ENCODE data around the gene AKNA.

The AKNA gene, protein sequence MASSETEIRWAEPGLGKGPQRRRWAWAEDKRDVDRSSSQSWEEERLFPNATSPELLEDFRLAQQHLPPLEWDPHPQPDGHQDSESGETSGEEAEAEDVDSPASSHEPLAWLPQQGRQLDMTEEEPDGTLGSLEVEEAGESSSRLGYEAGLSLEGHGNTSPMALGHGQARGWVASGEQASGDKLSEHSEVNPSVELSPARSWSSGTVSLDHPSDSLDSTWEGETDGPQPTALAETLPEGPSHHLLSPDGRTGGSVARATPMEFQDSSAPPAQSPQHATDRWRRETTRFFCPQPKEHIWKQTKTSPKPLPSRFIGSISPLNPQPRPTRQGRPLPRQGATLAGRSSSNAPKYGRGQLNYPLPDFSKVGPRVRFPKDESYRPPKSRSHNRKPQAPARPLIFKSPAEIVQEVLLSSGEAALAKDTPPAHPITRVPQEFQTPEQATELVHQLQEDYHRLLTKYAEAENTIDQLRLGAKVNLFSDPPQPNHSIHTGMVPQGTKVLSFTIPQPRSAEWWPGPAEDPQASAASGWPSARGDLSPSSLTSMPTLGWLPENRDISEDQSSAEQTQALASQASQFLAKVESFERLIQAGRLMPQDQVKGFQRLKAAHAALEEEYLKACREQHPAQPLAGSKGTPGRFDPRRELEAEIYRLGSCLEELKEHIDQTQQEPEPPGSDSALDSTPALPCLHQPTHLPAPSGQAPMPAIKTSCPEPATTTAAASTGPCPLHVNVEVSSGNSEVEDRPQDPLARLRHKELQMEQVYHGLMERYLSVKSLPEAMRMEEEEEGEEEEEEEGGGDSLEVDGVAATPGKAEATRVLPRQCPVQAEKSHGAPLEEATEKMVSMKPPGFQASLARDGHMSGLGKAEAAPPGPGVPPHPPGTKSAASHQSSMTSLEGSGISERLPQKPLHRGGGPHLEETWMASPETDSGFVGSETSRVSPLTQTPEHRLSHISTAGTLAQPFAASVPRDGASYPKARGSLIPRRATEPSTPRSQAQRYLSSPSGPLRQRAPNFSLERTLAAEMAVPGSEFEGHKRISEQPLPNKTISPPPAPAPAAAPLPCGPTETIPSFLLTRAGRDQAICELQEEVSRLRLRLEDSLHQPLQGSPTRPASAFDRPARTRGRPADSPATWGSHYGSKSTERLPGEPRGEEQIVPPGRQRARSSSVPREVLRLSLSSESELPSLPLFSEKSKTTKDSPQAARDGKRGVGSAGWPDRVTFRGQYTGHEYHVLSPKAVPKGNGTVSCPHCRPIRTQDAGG (N-terminal part only)

DNA sequence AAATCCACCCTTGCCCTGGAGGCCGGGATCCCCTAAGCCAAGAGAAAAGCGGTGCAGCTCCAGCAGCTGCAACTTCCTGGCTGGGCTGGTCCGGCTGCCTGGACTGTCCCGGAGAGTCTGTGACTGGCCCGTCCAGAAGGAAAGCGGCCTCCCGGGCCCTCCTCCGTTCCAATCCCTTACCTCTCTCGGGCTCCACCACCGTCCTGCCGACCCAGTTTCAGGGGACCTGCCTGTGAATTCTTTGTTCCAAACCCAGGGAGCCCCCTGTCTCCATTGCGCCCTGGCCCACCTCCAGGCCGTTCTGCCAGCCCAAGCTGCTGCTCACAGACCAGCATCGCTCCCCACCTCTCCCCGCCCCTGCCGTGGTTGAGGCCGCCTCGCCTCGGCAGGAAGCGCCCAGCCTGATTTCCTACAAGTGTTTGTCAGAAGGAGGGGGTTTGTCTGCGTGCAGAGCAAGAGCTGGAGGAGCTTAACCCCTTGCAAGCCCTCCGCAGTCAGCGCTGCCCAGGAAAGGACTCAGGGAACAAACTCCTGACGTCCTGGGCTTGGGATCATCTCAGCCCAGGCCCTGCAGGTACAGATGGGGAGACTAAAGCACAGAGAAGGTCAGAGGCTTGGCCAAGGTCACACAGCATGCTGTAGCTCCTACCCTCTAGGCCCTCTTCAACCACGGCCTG, at the start of gene AKNA:
TSS of gene AKNA (minus strand) at position 303 of the 677 bp plus-strand sequence. CDS start 6,649 bp downstream, outside the sequence.
- DNase-seq (ENCODE audit: extremely low read depth in 1 of 2, low read depth in 1 of 2) = peak; percentile 73 to 77

DNA sequence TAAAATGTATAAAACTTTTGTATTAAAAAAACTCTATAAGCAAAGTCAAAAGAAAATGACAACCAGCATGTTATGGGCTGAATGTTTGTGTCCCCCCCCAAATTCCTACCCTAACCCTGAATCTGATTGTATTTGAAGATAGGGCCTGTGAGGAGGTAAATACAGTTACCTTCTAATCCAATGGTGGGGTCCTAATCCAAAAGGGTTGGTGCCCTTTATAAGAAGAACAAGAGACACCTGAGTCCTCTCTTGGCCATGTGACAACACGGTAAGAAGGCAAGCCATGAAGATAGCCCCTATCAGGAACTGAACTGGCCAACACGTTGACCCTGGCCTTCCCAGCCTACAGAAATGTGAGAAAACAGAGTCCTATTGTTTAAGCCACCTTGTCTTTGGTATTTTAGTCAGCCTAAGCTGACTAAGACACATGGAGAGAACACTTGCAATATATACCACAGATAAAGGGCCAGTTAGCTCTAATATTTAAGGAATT, 49.7 kb upstream of the AKNA start:
- no peak for DNase-seq (ENCODE audit: extremely low read depth in 1 of 2, low read depth in 1 of 2)

DNA sequence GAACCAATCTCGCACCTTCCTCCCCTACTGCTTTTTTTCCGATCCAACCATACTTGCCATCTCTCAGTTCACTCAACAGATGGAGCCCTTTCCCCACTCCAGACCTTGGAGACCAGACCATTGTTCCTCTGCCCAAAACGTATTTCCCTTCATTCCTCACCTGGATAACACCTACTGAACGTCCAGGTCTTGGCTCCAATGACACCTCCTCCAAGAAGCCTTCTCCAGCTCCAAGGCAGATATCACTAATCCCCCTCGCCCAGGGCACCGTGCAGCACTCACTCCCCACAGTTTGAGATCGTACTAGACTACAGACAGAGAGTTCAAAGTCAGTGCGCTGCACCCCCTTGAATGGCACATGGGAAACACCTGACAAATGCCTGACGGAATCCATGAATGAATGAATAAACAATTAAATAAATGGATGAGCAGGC, 47.1 kb upstream of the AKNA start:
- no peak for DNase-seq (ENCODE audit: extremely low read depth in 1 of 2, low read depth in 1 of 2)

DNA sequence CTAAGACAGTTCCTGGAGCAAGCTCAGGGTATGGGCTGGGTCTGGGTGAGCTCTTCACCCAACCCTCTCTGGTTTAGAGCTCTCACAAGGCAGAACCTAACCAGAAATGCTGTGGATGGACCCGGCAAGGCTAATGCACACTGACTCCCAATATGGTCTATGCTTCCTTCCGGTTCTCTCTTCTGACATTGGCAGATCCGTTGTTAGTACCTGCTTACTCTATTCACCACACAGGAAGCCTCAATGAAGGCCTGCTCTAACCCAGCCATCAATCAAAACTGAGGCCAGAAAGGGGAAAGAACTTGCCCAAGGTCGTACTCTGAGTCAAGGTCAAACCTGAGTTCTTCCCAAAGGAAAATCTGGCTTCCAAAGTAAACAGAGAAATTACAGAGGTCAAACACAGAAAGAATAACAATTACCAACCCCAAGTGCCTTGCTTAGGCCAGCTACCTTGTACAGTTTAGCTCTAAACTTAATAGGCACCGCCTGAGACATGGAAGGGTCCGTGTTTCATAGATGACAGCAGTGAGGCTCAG, 46.0 kb upstream of the AKNA start:
- DNase-seq (ENCODE audit: extremely low read depth in 1 of 2, low read depth in 1 of 2) = no peak

DNA sequence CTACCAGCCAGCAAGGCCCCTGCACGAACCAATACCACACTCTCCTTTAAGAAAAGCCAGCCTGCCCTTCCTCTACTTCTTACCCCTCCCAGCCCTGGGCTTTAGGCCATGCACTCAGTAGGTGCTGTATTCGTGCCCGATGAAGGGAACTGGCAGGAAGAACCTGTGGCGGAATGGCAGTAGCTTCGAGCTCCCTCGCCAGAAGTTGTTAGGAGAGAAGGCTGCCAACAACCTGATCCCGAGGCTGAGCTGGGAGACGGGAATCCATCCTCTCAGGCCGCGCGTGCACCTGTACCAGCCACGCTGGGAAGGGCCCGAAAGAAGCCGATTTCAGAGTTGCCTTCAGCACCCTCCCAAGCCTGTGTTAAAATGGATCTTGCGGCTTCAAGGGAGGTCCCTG, 45.3 kb upstream of the AKNA start:
- DNase-seq (ENCODE audit: extremely low read depth in 1 of 2, low read depth in 1 of 2) = no peak

DNA sequence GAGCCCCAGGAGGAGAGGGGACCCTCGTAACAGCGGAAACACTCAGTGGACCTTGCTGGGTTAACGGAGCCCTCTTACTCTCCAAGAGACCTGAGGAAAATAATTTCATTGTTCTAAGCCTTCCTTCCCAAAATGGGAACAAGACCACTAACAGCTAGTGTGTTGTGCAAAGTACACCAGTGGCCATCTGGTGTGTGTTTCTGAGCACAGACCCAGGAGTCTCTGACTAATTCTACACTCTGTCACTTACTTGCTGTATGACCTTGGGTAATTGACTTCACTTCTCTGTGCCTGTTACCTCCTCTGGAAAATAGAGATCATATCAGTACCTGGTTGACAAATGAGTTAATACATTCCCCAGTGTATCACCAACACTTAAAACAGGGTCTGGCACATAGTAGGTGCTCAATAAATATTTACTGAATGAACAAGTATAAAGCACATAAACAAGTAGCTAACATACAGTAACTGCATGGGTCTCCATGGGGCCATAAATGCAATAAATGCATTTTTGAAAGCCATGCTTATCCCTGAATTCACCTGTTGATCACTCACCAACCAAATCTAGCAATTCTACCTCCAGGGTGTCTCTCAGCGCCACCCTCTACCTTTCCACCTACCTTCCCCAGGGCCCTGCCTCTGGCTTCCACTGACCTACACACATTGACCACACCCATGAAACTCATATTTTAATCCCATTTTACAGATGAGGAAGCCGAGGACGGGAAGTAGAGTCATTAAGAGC, 44.7 kb upstream of the AKNA start:
- no peak for DNase-seq (ENCODE audit: extremely low read depth in 1 of 2, low read depth in 1 of 2)

DNA sequence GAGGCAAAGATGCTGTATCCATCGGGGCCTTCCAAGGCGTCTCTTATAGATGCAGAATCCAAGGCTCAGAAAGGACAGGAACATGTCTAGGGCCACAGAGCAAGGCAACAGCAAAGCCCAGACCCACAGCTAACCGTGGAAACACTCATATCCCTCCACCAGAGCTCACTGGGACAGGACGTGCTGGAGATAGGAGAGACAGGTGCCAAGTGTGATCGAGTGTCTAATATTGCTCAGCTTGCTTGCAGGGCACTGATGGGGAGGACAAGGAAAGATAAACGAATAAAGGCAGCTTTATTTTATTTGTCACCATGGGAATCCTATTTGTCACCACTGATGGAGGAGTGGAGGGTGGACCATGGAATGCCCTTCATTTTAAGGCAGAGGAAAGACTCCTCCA, 44.0 kb upstream of the AKNA start:
- DNase-seq (ENCODE audit: extremely low read depth in 1 of 2, low read depth in 1 of 2) = no peak

DNA sequence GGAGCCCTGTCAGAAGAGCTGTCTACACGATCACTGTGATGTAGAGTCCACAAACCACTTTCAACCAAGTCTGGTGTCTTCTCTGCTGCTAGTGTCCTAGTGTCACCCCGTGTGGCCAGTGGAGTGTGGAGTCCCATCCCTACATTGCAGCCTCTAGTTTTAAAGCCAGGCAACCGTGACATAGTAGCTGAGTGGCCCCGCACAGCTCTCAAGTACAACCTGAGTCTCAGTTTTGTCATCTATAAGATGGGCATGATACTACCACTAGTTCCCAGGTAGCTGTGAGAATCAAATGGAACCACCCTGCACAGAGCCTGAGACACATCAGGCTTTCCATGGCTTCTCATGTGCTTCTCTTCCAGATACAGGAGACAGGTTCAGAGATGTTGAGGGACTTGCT, 43.2 kb upstream of the AKNA start:
- DNase-seq (ENCODE audit: extremely low read depth in 1 of 2, low read depth in 1 of 2) = no peak

DNA sequence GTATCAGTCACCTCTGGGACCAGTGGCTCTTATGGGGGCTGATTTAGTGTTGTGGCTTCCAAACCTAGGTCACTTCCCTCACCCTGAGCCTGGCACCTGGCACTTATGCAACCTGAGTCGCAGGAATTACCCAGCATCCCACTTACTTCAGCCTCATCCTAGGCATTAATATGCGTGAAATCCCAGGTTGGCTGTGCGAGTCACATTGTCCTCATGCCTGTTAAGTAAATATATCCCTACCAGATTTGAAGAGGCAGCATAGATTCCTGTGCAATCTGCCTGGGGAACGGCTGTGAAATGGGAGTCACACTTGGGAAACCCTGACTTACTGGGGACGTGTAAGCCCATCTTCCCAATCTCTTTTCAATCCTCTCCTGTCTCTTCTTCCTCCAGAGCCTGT, 42.7 kb upstream of the AKNA start:
- no peak for DNase-seq (ENCODE audit: extremely low read depth in 1 of 2, low read depth in 1 of 2)

DNA sequence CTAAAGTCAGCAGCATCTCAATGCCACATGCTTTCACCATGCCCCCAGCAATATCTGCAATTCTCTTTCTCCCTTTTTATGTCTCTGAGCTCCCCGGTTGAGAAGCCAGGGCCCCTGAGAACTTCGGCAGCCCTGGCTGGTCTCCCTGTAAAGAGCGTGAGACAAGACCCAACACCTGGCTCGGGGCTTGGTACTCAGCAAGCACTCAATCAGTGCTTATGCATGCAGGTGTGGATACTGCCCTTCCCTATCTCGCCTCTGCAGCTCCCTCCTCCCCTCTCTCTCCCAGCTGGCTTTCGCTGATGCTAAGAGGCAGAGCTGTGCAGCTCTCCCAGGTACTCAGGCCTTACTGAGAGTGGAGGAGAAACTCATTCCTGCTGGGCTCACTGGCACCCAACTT, 41.7 kb upstream of the AKNA start:
- no peak for DNase-seq (ENCODE audit: extremely low read depth in 1 of 2, low read depth in 1 of 2)

DNA sequence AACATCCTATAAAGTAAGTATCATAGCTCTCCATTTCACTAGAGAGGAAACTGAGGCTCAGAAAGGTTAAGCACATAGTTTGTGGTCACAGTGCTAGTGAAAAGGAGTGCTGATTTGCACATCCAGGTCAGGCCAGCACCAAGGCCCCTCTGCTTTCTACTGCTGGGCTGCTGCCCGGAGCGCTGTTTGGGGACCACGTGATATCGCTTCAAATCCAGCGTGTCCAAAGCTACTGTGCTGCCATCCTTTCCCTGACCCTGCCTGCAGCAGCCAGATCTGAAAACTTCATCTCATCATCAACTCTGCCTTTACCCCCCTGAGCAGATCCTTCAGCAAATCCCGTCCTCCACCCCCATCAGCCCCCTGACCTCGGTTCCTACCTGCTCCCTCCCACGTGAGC, 40.7 kb upstream of the AKNA start:
- no peak for DNase-seq (ENCODE audit: extremely low read depth in 1 of 2, low read depth in 1 of 2)

DNA sequence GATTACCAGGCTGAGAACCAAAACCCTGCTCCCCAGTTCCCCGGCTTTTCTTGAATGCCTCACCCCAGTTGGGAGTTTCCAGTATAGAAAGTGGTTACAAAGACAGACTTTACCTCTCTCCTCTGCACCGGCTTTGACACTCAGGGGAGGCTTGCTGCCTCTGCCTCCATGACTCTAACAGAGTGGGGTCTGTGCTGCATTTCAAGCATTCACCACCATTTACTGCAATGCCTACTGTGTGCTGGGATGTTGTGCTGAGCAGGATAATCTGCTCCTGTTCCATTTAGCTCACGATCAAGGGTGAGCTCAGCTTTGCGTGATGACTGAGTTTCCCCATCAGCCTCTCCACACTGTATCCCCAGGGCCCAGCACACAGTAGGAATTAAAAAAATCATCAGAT, 39.9 kb upstream of the AKNA start:
- DNase-seq (ENCODE audit: extremely low read depth in 1 of 2, low read depth in 1 of 2) = no peak

DNA sequence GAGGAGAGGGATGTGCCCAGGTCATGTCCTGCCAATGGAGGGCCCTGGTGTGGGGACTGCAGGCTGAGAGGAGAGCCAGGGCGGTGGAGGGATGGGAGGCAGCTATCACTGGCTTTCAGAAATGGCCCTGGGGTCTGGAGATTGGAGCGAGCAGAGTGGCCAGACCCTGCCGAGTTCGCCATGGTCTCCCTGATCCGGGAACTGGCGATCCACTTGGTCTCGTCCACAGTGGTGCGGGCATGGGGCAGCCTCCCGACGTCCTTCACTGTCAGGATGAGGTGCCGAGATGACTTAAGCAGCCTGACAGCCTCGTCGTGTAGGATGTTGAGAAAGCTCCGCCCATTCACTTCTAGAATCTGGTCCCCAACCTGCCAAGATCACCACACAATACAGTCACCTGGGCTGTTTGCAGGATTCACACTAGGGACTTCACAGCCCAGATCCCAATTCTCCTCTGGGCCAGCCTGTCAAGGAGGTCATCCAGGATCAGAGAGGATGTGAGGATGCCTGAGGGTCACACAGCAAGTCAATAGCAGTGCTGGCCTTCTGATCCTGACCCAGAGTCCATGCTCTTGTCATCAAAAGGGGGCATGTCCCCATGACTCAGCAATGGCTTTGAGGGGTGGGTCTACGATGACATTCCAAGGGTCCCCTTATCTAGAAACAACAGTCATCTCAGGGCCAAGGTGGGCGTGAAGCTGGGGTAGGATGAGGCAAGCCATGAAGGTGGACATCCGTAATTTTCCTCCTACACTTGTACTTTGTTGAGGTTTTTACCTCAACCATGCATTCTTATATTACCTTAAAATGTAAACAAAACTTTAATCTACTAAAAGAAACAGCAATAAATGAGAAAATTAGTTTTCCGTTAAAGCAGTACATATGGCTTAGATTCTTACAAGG, 38.5 kb upstream of the AKNA start:
- DNase-seq (ENCODE audit: extremely low read depth in 1 of 2, low read depth in 1 of 2) = no peak

DNA sequence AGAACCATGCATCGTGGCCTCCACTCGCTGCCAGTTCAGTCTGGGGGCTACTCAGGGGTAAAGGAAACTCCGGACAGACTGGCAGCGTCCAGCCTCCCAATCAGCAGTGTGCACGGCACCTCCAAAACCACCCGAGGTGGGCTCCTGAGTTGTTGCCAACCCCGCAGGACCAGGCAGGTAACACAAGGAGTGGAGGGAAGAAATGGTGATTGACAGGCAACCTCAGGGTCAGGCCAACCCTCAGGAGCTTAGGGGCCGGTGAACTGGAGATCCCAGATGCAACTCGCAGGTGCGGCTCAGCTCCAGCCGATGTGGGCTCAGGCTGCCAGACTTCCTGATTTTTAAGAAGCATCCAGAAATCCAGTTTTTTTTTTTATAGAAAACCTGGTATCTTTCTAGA, 37.3 kb upstream of the AKNA start:
- DNase-seq (ENCODE audit: extremely low read depth in 1 of 2, low read depth in 1 of 2) = no peak

DNA sequence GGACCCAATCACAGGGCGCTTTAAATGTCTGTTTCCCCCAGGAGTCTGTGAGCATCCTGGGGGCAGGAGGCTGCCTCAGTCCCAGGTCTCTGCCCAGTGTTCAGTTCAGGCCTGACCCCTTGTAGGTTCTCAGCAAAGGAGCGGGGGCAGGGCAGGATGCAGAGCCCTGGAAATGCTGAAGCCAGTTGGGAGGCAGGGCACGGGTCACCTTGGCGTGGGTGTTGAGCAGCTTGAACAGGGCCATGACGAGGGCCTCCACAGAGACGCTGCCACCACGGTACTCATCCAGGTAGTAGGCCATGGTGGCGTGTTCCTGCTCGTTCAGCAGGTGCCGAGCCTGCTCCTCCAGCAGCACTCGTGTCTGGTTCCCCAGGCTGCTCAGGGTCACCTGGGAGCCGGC, 36.3 kb upstream of the AKNA start:
- DNase-seq (ENCODE audit: extremely low read depth in 1 of 2, low read depth in 1 of 2) = no peak

DNA sequence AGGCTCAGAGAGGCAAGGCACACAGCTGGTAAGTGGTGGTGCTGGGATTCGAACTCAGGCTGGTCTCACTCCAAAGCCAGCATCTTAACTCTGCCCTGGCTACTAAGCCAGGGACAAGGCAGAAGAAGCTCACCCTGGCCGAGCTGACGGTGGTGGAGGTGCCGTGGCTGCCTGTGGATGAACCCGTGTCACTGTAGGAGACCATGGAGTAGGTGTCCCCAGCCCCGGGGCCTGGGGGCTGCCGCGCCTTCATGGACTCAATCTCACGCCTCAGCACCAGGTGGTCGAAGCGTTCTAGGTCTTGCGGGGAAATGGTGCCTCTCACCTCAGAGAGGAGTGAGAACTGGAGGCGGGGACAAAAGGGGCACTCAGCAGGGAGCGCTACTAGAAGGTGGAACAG, 35.4 kb upstream of the AKNA start:
- no peak for DNase-seq (ENCODE audit: extremely low read depth in 1 of 2, low read depth in 1 of 2)

DNA sequence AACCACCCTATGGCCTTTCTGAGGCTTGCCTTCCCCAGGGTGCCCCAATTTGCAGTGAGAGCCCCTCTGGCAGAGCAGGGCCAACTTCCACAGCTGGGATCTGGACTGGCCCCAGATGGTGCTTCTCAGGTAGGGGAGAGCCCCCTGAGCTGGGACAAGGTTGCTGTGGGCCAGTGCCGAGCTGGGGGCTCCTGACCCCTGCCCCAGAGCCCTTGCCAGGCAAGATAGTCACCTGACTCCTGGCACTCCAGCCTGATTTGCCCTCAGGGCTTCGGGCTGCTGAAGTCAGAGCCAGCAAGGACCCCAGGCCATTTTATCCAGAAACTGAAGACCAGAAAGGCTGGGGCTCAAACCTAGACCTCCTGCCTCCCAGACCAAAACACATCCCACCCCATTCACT, 33.4 kb upstream of the AKNA start:
- DNase-seq (ENCODE audit: extremely low read depth in 1 of 2, low read depth in 1 of 2) = no peak

DNA sequence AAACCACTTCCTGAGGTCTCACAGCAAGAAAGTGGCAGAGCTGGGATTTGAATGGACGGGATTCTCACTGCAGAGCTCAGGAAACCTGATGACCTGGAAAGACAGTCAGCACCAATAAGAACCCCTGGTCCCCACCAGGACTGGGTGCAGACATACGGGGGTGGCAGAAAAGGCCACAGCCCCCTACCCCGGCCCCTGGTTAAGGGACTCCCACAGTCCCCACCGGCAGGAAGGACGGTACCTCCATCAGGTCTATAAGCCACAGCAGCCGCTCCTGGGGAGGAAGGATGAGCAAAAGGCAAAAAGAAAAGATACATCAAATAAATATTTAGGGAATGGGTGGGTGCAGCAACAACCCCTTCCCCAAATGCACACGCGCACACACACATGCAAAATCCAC, 32.0 kb upstream of the AKNA start:
- DNase-seq (ENCODE audit: extremely low read depth in 1 of 2, low read depth in 1 of 2) = no peak

DNA sequence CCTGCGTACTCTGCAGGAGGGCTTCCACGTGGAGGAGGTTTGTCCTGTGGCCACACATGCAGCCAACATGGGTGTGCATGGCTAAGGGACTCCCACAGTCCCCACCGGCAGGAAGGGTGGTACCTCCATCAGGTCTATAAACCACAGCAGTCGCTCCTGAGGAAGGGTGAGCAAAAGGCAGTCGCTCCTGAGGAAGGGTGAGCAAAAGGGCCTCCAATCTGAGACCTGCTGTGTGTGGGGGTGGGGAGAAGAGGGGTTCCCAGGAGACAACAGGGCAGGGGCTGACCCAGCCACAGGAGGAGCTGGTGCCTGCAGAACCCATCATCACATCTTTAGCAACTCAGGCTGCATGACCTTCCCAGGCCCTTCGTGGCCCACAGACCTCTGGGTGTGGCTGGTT, 30.3 kb upstream of the AKNA start:
- DNase-seq (ENCODE audit: extremely low read depth in 1 of 2, low read depth in 1 of 2) = no peak

Measured in stimulated activated CD8-positive, alpha-beta memory T cell treated with anti-CD3 and anti-CD28 coated beads, Interleukin-7, amount 100 ng/mL, for 48 hours (primary cell).